NT2/D1 (cell line): ENCODE measurements around the gene GNB1.

ENCODE experiments used
- DNase-seq: peaks from one replicate; pipeline ENCODE4 v3.0.0-alpha.2; 2011; ENCODE audit warnings: low read depth, low spot score
- H3K27me3 ChIP-seq: 2 replicates; pipeline ENCODE4 v1.6.0; 2011; ENCODE audit warnings: mild to moderate bottlenecking; ENCODE audit not compliant: insufficient read length, insufficient read depth
- H3K36me3 ChIP-seq: 2 replicates; pipeline ENCODE4 v1.6.1; 2011; ENCODE audit warnings: mild to moderate bottlenecking, low read length, mixed read lengths; ENCODE audit not compliant: insufficient read depth, insufficient read length
- H3K4me1 ChIP-seq: 2 replicates; pipeline ENCODE4 v1.5.1; 2011; ENCODE audit not compliant: insufficient read depth, insufficient read length
- H3K4me3 ChIP-seq: 2 replicates; pipeline ENCODE4 v1.5.1; 2011; ENCODE audit warnings: low read depth; ENCODE audit not compliant: insufficient read length
- H3K9ac ChIP-seq: 2 replicates; pipeline ENCODE4 v1.6.0; 2011; ENCODE audit warnings: low read depth; ENCODE audit not compliant: insufficient read length
- H3K9me3 ChIP-seq: 2 replicates; pipeline ENCODE4 v1.5.1; 2011; ENCODE audit warnings: mild to moderate bottlenecking, low read length; ENCODE audit not compliant: insufficient read depth
- SUZ12 ChIP-seq: IDR thresholded peaks from 2 replicates; pipeline ENCODE4 v1.6.1; 2011; ENCODE audit not compliant: insufficient read length, insufficient read depth; ENCODE audit errors: extremely low read depth
- YY1 ChIP-seq: IDR thresholded peaks from 2 replicates; pipeline ENCODE4 v1.6.1; 2011; ENCODE audit not compliant: insufficient read length, insufficient read depth
- ZNF274 ChIP-seq: IDR thresholded peaks from 2 replicates; pipeline ENCODE4 v1.6.1; 2011; ENCODE audit warnings: mild to moderate bottlenecking, low read depth, low read length

GNB1 gene

DNA sequence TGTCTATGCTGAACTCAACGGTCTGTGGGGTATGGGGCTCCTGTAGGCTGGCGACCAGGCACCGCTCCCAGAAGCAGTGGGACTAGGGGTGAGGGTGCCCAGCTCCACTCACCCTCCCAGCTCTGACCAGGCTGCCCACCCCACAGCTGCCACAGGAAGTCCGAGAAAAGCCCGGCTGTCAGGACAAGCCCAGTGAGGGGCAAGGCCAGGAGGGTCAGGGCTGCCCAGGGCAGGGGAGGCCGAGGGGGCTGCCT is 31.7 kb upstream of the GNB1 start:
- Histone ChIP-seq H3K9ac (no peak overlapping the region), H3K9me3 (no peaks in the 10 kb centered on the region), H3K36me3 (no peaks in the 10 kb centered on the region), H3K27me3 (no peaks in the 10 kb centered on the region), H3K4me1 (peaks cover 26% of the 10 kb centered on the region), H3K4me3 (no peak overlapping the region)
- TF ChIP-seq ZNF274 (no peak), YY1 (no peak), SUZ12 (no peak)
- no peak for DNase-seq

DNA sequence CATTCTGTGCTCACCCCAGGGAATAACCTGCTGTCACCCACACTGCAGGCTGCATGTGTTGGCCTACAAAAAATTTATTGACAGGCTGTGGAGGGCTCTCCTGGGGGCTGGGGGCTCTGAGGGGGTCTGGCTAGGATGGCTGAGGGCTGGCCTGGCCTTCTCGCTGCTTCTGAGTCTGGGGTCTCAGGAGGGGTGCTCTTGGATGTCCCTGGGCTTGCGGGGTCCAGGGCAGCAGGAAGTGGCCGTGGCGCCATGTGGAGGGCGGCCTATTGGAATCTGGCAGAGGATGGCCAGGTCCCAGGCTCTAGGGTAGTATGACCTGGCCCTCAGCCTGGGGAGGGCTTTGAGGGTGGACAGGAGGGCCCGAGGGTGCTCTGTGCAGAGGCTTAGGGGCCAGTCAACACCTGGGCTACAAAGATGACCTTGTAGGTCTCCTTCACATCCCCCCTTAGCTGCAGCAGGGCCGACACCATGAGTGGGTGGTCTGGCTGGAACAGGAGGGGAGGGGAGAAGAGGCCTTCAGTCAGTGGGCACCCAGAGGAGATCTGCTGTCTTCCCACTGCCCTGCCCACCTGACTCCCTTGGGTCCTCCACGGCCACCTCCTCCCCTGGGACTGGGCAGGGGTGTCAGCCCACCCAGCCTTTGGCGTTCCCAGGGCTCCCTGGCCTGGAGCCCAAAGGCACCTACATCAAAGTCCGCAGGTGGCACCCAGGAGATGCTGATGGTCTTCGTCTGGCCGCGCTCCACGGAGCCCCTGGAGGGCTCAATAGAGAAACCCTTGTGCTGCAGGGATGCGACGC is 31.2 kb upstream of the GNB1 start:
- no peaks in the 10 kb centered on the region for H3K36me3 ChIP-seq
- no peak for DNase-seq
- no peak for TF ChIP-seq SUZ12
- TF ChIP-seq ZNF274: no peak
- TF ChIP-seq YY1: no peak
- no peak overlapping the region for H3K9ac ChIP-seq
- no peak overlapping the region for H3K4me3 ChIP-seq
- peaks cover 26% of the 10 kb centered on the region for H3K4me1 ChIP-seq
- H3K9me3 ChIP-seq: no peaks in the 10 kb centered on the region
- no peaks in the 10 kb centered on the region for H3K27me3 ChIP-seq

DNA sequence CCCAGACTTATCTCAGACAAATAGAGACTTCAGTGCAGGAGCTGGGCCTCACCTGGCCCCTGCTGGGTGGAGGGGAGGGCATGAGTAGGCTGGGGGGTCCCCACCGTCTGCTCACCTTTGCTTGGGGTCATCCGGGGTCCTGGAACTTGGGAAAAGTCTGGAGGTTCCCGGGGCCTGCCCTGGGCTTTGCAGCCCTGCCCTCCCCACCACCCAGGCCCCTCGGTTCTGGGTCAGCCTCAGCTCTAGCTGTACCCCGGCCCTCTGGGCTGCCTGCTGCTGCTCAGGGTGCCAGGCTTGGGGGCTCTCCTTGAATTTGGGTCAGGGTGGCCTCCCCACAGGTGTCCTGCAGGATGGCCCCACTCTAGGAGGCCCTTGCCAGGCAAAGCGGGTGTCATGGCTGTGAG is 30.6 kb upstream of the GNB1 start:
- DNase-seq: no peak
- no peaks in the 10 kb centered on the region for H3K27me3 ChIP-seq
- H3K9me3 ChIP-seq: no peaks in the 10 kb centered on the region
- H3K4me1 ChIP-seq: peaks cover 26% of the 10 kb centered on the region
- H3K36me3 ChIP-seq: no peaks in the 10 kb centered on the region
- H3K4me3 ChIP-seq: no peak overlapping the region
- TF ChIP-seq YY1 (no peak), SUZ12 (no peak), ZNF274 (no peak)
- no peak overlapping the region for H3K9ac ChIP-seq

DNA sequence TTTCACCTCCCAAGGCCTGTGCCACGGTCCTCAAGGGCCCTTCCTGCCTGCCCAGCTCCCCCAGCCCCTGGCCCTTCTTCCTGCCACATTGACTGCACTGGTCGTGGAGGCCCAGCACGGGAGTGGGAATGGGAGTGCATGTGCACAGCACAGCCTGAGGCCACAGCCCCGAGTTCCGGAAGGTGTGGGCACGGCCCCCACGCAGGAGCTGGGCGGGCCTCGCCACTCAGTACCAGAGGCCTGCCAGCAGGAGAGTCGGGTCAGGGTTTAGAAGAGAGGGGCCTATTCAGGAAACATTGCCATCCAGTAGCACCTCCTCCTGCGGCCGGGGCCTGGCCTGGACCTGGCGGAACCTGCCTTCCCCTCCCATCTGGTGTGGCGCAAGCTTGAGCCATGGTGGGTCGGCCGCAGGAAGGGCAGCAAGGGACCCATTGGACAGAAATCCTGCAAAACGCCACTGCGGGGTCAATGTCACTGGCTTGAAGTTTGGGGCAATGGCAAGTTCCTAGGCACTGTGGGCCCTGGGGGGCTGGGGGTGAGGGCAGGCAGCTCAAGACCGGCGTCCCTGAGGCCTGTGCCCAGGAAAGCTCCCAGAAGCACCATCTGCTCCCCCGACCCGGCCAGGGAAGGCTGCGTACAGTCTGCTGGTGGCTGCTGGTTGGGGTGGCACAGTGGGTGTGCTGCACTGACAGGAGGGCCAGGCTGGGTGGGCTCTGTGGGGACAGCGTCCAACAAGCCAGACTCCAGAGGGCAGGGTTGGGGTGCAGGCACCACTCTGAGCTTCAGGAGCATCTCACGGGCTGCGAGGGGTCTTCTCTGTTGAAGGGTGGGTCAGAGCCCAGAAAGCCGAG is 29.9 kb upstream of the GNB1 start:
- H3K36me3 ChIP-seq: no peaks in the 10 kb centered on the region
- DNase-seq: no peak
- H3K4me1 ChIP-seq: peaks cover 26% of the 10 kb centered on the region

DNA sequence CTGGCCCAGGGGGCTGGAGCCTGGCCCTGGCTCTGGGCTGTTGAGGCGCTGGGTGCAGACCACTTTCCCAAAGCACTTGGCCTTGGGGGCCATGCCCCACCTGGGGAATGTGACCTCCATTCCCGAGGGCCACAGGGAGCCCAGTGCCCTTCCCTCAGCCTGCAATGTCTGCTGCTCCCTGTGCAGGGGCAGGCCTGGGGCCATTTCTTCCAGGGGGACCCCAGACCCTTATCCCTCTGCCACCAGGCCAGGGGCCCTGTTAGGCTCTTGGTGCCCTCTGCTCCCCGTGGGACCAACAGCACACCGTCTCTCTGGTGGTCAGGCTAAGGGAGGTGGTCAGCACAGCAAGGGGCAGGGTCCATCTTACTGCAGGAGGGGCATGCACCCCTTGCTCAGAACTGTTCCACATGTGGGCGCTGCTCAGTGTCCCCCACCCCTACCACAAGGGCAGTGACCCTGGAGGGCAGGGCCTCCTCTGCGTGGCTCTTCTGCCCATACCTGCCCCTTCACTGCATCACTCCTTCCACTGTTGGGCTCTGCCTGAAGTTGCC is 29.2 kb upstream of the GNB1 start:
- H3K4me3 ChIP-seq: peak overlapping the region; percentile 32
- no peaks in the 10 kb centered on the region for H3K36me3 ChIP-seq
- DNase-seq: no peak
- peaks cover 26% of the 10 kb centered on the region for H3K4me1 ChIP-seq
- peak overlapping the region; percentile 64 for H3K9ac ChIP-seq
- H3K9me3 ChIP-seq: no peaks in the 10 kb centered on the region
- no peaks in the 10 kb centered on the region for H3K27me3 ChIP-seq
- no peak for TF ChIP-seq SUZ12
- no peak for TF ChIP-seq ZNF274
- no peak for TF ChIP-seq YY1

More for the DNA sequence above, 29.9 kb upstream of the GNB1 start:
- Histone ChIP-seq H3K9ac (peak overlapping the region; percentile 4), H3K27me3 (no peaks in the 10 kb centered on the region), H3K9me3 (no peaks in the 10 kb centered on the region), H3K4me3 (no peak overlapping the region)
- TF ChIP-seq YY1: no peak
- no peak for TF ChIP-seq SUZ12
- no peak for TF ChIP-seq ZNF274

DNA sequence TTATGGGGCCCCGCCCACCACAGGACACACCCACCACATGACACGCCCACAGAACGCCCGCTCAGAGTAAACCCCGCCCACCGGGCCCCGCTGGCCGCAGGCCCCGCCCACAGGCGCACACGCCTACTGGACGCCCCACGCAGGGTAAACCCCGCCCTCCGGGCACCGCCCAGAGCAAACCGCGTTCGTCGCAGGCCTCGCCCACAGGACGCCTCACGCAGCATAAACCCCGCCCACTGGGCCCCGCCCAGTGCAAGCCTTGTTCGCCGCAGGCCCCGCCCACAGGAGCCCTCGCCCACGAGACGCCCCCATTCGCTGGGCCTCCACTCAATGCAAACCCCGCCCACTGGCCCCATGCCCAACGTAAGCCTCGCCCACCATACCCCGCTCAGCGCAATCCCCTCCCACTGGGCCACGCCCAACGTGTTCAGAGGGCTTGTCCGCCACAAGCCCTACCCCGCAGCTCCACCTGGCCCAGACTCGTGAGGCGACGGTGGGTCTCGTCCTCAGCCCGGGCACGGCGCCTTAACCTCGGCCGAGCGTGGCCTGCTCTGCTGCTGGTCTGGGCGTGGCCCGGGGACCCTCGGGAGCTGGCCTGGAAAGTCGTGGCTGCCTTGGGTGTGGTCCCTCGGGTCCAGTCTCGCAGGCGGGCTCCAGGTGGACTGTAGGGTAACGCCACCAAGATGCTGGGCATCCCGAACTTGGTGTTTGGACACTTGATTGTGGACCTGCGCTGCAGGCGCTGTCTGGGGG is 28.6 kb upstream of the GNB1 start:
- Histone ChIP-seq H3K4me3 (peak overlapping the region; percentile 32), H3K9me3 (no peaks in the 10 kb centered on the region), H3K36me3 (no peaks in the 10 kb centered on the region), H3K9ac (peak overlapping the region; percentile 64), H3K27me3 (no peaks in the 10 kb centered on the region), H3K4me1 (peaks cover 27% of the 10 kb centered on the region)
- peak; percentile 96 for DNase-seq
- TF ChIP-seq ZNF274: no peak
- no peak for TF ChIP-seq SUZ12
- no peak for TF ChIP-seq YY1

DNA sequence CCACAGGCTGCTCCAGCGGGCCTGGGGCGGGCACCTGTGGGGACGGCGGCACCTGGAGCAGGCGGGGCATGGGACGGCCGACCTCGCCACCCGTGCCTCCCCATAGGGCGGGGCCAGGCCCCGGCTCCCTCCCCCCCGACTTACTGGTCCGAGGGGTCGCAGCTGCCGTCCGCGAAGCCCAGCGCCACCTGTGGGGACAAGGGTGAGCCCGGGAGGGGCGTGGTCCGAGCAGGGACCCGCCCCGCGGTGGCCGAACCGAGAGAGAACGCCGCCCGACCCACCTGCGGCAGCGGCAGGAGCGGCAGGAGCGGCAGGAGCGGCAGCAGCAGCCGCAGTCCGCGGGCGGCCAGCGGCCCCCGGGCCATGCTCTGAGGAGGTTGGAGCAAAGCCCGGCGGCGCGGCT is 28.0 kb upstream of the GNB1 start, which contains the start of gene TMEM52:
TSS of gene TMEM52 (minus strand) at position 379 of the 403 bp plus-strand sequence. CDS start at position 365, 14 bp downstream.
- H3K36me3 ChIP-seq: no peaks in the 10 kb centered on the region
- peak within 1 kb of the TSS; percentile 77 for H3K9ac ChIP-seq
- DNase-seq: no peak
- no peaks in the 10 kb centered on the region for H3K27me3 ChIP-seq
- TF ChIP-seq SUZ12: no peak
- TF ChIP-seq ZNF274: no peak
- H3K4me3 ChIP-seq: peak within 1 kb of the TSS; percentile 61
- no peaks in the 10 kb centered on the region for H3K9me3 ChIP-seq
- H3K4me1 ChIP-seq: peaks cover 33% of the 10 kb centered on the region
